OCI-LY1 (cell line): ENCODE data around the gene HOXB7.

Experiments
- H2AFZ ChIP-seq: fragments of 200-600 bp; sonication (generic), shearing (Covaris generic); 2 replicates; pipeline ENCODE4 v1.6.0; 2014; ENCODE audit warnings: antibody characterized with exemption, mild to moderate bottlenecking, low read length
- H3F3A ChIP-seq: fragments of 200-600 bp; sonication (generic), shearing (Covaris generic); 2 replicates; pipeline ENCODE4 v1.6.0; 2014; ENCODE audit warnings: mild to moderate bottlenecking, antibody characterized with exemption, low read length, moderate library complexity; ENCODE audit not compliant: insufficient read depth
- H3K27ac ChIP-seq: fragments of 200-600 bp; sonication (generic); 2 replicates; pipeline ENCODE4 v1.5.1; 2014; ENCODE audit warnings: low read length, mixed run types, mild to moderate bottlenecking, low read depth; ENCODE audit not compliant: poor library complexity, severe bottlenecking
- H3K27me3 ChIP-seq: fragments of 200-600 bp; sonication (generic); 2 replicates; pipeline ENCODE4 v1.6.0; 2014; ENCODE audit warnings: antibody characterized with exemption, mild to moderate bottlenecking, low read length, moderate library complexity; ENCODE audit not compliant: insufficient read depth
- H3K36me3 ChIP-seq: fragments of 200-600 bp; sonication (generic); 2 replicates; pipeline ENCODE4 v1.6.1; 2014; ENCODE audit warnings: mild to moderate bottlenecking, antibody characterized with exemption, low read length, moderate library complexity, mixed read lengths; ENCODE audit not compliant: insufficient read depth
- H3K4me1 ChIP-seq: fragments of 200-600 bp; sonication (generic); 2 replicates; pipeline ENCODE4 v1.5.1; 2014; ENCODE audit warnings: mild to moderate bottlenecking, low read length, moderate library complexity; ENCODE audit not compliant: insufficient read depth, severe bottlenecking
- H3K4me2 ChIP-seq: fragments of 200-600 bp; sonication (generic), shearing (Covaris generic); 2 replicates; pipeline ENCODE4 v1.6.1; 2014; ENCODE audit warnings: low read length
- H3K4me3 ChIP-seq: fragments of 200-600 bp; sonication (generic); 2 replicates; pipeline ENCODE4 v1.5.1; 2014; ENCODE audit warnings: low read length, low read depth, mild to moderate bottlenecking, mixed read lengths; ENCODE audit not compliant: poor library complexity, severe bottlenecking
- H3K79me2 ChIP-seq: fragments of 200-600 bp; shearing (Covaris generic); 2 replicates; pipeline ENCODE4 v1.6.1; 2016; ENCODE audit warnings: mixed run types, low read length, mixed read lengths; ENCODE audit not compliant: insufficient read depth
- H3K9ac ChIP-seq: fragments of 200-600 bp; sonication (generic), shearing (Covaris generic); 2 replicates; pipeline ENCODE4 v1.6.1; 2014; ENCODE audit warnings: mild to moderate bottlenecking, low read length, mixed read lengths
- H3K9me2 ChIP-seq: fragments of 200-600 bp; sonication (generic), shearing (Covaris generic); 2 replicates; pipeline ENCODE4 v1.6.1; 2014; ENCODE audit warnings: low read depth, mild to moderate bottlenecking, low read length, mixed read lengths
- H3K9me3 ChIP-seq: fragments of 200-600 bp; shearing (Covaris generic); 2 replicates; pipeline ENCODE4 v1.6.1; 2014; ENCODE audit warnings: low read length, mixed read lengths
- H4K20me1 ChIP-seq: fragments of 200-600 bp; sonication (generic), shearing (Covaris generic); 2 replicates; pipeline ENCODE4 v1.6.0; 2016; ENCODE audit warnings: mild to moderate bottlenecking, low read length; ENCODE audit not compliant: insufficient read depth
- CTCF ChIP-seq: fragments of 200-600 bp; sonication (generic), shearing (Covaris generic); IDR thresholded peaks from 2 replicates; pipeline ENCODE4 v1.5.1; 2017; ENCODE audit warnings: mild to moderate bottlenecking, antibody characterized with exemption, low read length, moderate library complexity, mixed read lengths
- EZH2 ChIP-seq: fragments of 200-600 bp; sonication (generic), shearing (Covaris generic); IDR thresholded peaks from 2 replicates; pipeline ENCODE4 v1.8.0; 2017; ENCODE audit warnings: borderline replicate concordance, mixed run types, mild to moderate bottlenecking, antibody characterized with exemption, low read length, moderate library complexity, mixed read lengths

The HOXB7 gene

GRCh38 chr17:48584223-48584741, 26.5 kb downstream of the HOXB7 start:
- TF ChIP-seq CTCF = no peak
- no peak for TF ChIP-seq EZH2
- H3K9ac ChIP-seq = no peak overlapping the region
- H3K4me3 ChIP-seq = no peak overlapping the region
- H3K27me3 ChIP-seq = 0 out of 2 replicates have a peak, but pooled peaks cover 6% of the 10 kb centered on the region
- H3K4me1 ChIP-seq = peaks cover 7% of the 10 kb centered on the region
- no peaks in the 10 kb centered on the region for H3F3A ChIP-seq
- no peaks in the 10 kb centered on the region for H3K9me3 ChIP-seq
- H4K20me1 ChIP-seq = no peaks in the 10 kb centered on the region
- no peak overlapping the region for H3K27ac ChIP-seq
- no peaks in the 10 kb centered on the region for H3K79me2 ChIP-seq
- H2AFZ ChIP-seq = no peak overlapping the region
- H3K4me2 ChIP-seq = no peak overlapping the region
- no peaks in the 10 kb centered on the region for H3K9me2 ChIP-seq
- no peaks in the 10 kb centered on the region for H3K36me3 ChIP-seq

GRCh38 chr17:48583708-48584222, 27.1 kb downstream of the HOXB7 start:
- Histone ChIP-seq H3K4me2 (no peak overlapping the region), H3K4me1 (peaks cover 7% of the 10 kb centered on the region), H2AFZ (no peak overlapping the region), H3K27me3 (0 out of 2 replicates have a peak, but pooled peaks cover 6% of the 10 kb centered on the region), H3K9ac (no peak overlapping the region), H3F3A (no peaks in the 10 kb centered on the region), H3K36me3 (no peaks in the 10 kb centered on the region), H3K4me3 (no peak overlapping the region), H3K9me2 (no peaks in the 10 kb centered on the region), H4K20me1 (no peaks in the 10 kb centered on the region), H3K9me3 (no peaks in the 10 kb centered on the region), H3K79me2 (no peaks in the 10 kb centered on the region), H3K27ac (no peak overlapping the region)
- TF ChIP-seq CTCF (no peak), EZH2 (no peak)

- no peak overlapping the region for H3K4me2 ChIP-seq
- H3F3A ChIP-seq = no peaks in the 10 kb centered on the region
- H3K9me2 ChIP-seq = no peaks in the 10 kb centered on the region
- no peak overlapping the region for H2AFZ ChIP-seq
- no peaks in the 10 kb centered on the region for H3K79me2 ChIP-seq
- peaks cover 7% of the 10 kb centered on the region for H3K4me1 ChIP-seq
- no peaks in the 10 kb centered on the region for H4K20me1 ChIP-seq
- H3K27me3 ChIP-seq = 0 out of 2 replicates have a peak, but pooled peaks cover 6% of the 10 kb centered on the region
- no peak overlapping the region for H3K27ac ChIP-seq
- no peaks in the 10 kb centered on the region for H3K36me3 ChIP-seq
- H3K4me3 ChIP-seq = no peak overlapping the region
- H3K9ac ChIP-seq = no peak overlapping the region
- no peaks in the 10 kb centered on the region for H3K9me3 ChIP-seq
- no peak for TF ChIP-seq EZH2
- no peak for TF ChIP-seq CTCF
These were observed 28.1 kb downstream of the HOXB7 start for GRCh38 chr17:48582750-48583069.
